Activated gamma-delta T cell treated with Interleukin-2 at 50 U/mL for 16 hours (primary cell): ENCODE data around the gene NGF.
"Not testable (repeated sequence)": the region's sequence is repeated elsewhere in the genome, so short reads cannot be mapped to it uniquely, and the experiment has no call there.

Experiments used
- DNase-seq: peaks from one replicate; pipeline ENCODE4 v3.0.0-alpha.2; 2020

NGF gene

GRCh38 chr1:115332813-115333608 is 5.0 kb downstream of the NGF start:
- DNase-seq, result no peak

- no peak for DNase-seq
Measured at GRCh38 chr1:115331558-115332331, 6.3 kb downstream of the NGF start.

- no peak for DNase-seq
Measured at GRCh38 chr1:115330480-115331013, 7.5 kb downstream of the NGF start.

GRCh38 chr1:115329965-115330364 is 8.1 kb downstream of the NGF start:
- DNase-seq, result no peak

- no peak for DNase-seq
Measured at GRCh38 chr1:115327270-115327669, 10.8 kb downstream of the NGF start.

GRCh38 chr1:115326419-115326818 is 11.6 kb downstream of the NGF start:
- no peak for DNase-seq

GRCh38 chr1:115325874-115326273 is 12.2 kb downstream of the NGF start:
- DNase-seq, result no peak

GRCh38 chr1:115324649-115325420 is 13.2 kb downstream of the NGF start:
- DNase-seq, result no peak

- no peak for DNase-seq
Measured at GRCh38 chr1:115323366-115324004, 14.6 kb downstream of the NGF start.

- no peak for DNase-seq
Measured at GRCh38 chr1:115322631-115323030, 15.4 kb downstream of the NGF start.

GRCh38 chr1:115320377-115320776 is 17.7 kb downstream of the NGF start:
- no peak for DNase-seq

- DNase-seq, result no peak
Measured at GRCh38 chr1:115319706-115320105, 18.3 kb downstream of the NGF start.

- no peak for DNase-seq
Measured at GRCh38 chr1:115317101-115318012, 20.7 kb downstream of the NGF start.

- DNase-seq, result no peak
Measured at GRCh38 chr1:115314765-115315164, 23.3 kb downstream of the NGF start.

GRCh38 chr1:115314092-115314491 is 24.0 kb downstream of the NGF start:
- no peak for DNase-seq

- DNase-seq, result no peak
Measured at GRCh38 chr1:115313182-115313581, 24.9 kb downstream of the NGF start.

GRCh38 chr1:115312742-115313141 is 25.3 kb downstream of the NGF start:
- DNase-seq, result no peak

GRCh38 chr1:115311474-115311989 is 26.5 kb downstream of the NGF start:
- no peak for DNase-seq

- no peak for DNase-seq
Measured at GRCh38 chr1:115310581-115311473, 27.2 kb downstream of the NGF start.

- not testable (repeated sequence) for DNase-seq
Measured at GRCh38 chr1:115309504-115309903, 28.5 kb downstream of the NGF start.
